Ishikawa (cell line): ENCODE data around the gene TMEM214.

Source experiments
- EP300 ChIP-seq: IDR thresholded peaks from 2 replicates; pipeline ENCODE4 v1.6.1; 2012; ENCODE audit warnings: borderline replicate concordance
- MAX ChIP-seq: IDR thresholded peaks from 2 replicates; pipeline ENCODE4 v1.6.1; 2012
- USF1 ChIP-seq: IDR thresholded peaks from 2 replicates; pipeline ENCODE4 v1.6.1; 2012

- TF ChIP-seq USF1 (no peak), MAX (no peak), EP300 (no peak)
These were observed 22.6 kb upstream of the TMEM214 start for GRCh38 chr2:27010139-27010538.
